Stimulated activated CD8-positive, alpha-beta memory T cell treated with anti-CD3 and anti-CD28 coated beads, Interleukin-4, amount 100 ng/mL, for 1 hour (primary cell): ENCODE data around the gene BAHCC1.
A peak's percentile ranks its signal among the peaks of the same experiment; 100 is the strongest.

ENCODE experiments used
- DNase-seq, 2 donors: peaks; one replicate each; pipeline ENCODE4 v3.0.0-alpha.2; 2020; ENCODE audit warnings: low read depth in 2 of 2, low spot score in 1 of 2

The BAHCC1 gene

DNA sequence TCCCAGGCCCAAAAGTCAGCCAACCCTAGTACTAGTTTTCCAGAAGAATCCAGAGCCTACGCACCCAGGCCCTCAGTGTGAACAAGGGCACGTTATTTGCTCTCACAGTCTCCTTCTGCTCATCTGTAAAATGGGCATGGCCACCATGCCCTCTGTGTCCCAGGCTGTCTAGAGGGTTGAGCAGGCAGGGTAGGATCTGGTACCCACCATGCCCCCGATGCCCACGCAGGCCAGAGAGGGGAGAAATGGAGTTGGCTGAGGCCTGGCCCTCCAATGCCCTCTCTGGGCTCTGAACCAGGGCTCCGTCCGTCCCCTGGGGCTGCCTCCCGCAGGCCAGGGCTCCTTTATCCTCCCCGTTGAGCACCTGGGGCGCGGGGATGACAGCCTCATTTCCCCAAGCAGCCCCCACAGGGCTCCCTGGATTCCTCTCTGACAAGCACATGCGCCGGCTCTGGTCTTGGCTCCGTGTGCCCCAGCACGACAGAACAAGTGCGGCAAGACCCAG, 9.1 kb upstream of the BAHCC1 start:
- no peak for DNase-seq

DNA sequence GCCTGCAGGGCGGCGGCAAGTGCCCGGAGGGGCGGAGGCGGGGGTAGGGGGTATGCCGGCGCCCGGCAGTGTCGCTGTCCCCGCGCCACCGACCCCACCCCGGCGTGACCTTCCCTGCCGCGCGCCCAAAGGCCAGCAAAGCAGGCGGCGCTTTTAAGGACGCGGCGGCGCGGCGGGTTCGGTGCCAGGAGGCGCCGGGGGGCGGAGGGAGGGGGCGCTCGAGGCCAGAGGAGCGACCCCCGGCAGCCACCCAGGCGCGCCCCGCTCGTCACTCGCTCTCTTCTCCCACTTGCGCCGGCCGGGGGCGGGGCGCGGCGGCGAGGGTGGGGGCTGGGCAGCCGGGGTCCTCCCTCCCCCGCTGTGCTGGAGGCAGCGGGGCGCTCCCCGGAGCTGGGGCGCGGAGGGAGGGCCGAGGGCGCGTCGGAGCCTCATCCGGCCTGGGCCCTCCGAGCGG, 8.6 kb upstream of the BAHCC1 start:
- no peak for DNase-seq

DNA sequence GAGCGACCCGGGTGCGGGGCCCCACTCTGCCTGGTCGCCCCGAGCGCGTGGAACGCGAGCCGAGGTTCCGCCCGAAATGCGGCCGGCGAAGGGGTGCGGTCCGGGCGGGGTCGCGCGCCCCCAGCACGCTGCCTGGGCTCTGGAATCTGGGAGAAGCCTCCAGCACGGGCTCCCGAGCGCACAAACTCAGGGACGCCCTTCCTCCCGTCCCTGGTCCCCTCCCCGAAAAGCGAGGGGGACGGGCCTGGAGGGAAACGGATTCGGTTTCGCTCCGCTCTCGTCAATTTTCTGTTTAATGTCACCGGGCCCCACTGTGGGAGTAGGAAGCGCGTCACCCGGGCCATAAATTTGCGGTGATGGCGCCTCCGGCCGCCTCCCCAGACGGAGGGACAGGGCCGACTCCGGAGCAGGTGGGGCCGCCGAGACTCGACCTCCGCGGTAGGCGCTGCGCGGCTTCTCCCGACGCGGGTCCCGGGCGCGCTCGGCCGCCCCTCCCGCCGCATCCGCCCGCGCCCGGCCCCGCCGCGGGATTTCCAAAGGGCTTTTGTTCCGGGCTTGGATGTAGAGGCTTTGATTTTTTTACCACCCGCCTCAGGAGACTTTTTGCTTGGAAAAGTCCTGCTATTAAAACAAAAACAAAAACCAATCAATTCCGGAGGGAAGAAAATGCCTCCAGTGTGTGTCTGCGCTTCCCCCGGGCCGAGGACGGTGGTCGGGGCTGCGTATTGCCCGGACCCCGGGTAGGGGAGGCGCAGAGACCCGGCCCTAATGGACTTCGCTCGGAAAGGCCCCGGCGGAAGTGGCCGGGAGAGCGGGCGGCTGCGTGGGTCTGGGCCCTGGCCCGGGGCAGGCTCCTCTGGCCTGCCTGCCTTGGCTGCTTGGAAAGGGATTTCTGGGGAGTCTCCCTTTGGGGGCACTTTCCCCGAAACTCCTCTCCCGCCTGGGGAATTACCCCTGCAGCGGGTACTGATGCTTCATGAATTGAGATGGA, 7.9 kb upstream of the BAHCC1 start:
- no peak for DNase-seq

DNA sequence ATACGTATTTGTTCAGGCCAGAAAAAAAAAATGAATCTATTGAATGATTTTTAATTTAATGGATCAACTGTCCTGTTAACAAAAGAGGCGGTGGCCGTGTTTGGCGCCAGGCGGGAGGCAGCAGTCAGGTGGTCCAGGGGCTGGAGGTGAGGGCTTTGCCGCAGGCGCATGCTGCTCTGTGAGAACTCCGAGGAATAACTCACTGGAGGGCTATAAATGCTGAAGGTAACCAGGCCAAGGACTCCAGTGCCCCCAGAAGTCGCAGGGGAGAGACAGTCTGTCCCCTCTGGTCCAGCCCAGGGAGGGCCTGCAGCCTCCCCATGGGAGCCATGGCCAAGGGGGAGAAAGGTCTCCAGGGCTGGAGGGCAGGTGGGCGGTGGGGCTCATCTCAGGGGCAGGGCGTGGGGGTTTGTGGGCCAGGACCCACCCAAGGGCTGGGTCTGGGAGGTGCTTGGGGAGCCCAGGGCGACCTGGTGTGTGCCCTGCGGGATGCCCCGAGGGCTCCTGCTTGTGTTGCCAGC, 7.1 kb upstream of the BAHCC1 start:
- no peak for DNase-seq

DNA sequence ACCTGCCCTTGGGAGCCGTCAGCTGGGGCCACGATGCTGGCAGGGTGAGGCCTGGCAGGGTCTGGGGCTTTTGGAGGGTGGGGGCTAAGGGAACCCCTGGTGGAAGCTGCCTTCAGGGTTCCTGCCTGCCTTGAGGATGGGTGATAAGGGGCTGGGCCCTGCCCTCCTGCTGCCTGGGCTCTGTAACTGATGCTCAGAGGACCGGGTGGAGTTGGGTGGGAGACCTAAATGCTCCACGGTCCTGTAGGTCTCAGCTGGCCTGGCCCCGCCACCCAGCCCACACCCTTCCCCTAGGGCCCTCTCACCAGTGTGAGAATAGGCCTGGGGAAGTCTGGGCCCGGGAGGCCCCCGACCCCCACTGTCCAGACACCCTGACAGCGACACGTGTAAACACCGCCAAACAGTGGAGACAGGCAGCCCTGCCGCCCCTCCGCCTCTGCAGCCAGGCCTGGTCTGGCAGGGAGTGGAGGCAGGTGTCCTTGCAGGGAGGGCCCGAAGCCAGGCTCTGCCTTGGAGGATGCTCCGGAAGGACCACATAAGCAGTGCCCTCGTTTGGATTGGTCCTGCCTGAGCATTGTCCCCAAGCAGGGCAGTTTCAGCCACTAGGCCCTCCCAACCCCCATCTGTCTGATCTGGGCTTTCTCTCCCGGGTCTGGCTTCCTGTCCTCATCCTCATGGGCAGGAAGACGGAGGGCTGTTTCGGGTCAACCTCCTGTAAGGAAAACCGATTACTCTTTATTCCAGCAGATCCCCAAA, 6.5 kb upstream of the BAHCC1 start:
- no peak for DNase-seq

DNA sequence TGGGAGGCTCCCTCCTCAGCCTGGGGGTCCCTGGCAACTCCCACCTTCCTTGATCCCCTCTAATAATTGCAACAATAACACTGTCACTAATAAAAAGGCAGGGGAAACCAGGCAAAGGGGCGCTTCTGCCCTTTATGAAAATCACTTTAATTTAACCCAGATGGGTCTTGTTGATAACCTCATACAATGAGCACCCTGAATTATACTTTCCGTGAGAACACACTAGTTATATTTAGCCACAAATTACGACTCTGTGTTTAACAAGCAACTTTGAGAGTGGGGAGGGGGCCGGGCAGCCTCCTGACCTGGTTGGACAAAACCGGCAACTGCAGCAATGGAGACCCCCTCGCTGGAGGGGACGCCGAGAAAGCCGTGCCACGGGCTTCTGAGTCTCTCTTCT, 5.7 kb upstream of the BAHCC1 start:
- no peak for DNase-seq

DNA sequence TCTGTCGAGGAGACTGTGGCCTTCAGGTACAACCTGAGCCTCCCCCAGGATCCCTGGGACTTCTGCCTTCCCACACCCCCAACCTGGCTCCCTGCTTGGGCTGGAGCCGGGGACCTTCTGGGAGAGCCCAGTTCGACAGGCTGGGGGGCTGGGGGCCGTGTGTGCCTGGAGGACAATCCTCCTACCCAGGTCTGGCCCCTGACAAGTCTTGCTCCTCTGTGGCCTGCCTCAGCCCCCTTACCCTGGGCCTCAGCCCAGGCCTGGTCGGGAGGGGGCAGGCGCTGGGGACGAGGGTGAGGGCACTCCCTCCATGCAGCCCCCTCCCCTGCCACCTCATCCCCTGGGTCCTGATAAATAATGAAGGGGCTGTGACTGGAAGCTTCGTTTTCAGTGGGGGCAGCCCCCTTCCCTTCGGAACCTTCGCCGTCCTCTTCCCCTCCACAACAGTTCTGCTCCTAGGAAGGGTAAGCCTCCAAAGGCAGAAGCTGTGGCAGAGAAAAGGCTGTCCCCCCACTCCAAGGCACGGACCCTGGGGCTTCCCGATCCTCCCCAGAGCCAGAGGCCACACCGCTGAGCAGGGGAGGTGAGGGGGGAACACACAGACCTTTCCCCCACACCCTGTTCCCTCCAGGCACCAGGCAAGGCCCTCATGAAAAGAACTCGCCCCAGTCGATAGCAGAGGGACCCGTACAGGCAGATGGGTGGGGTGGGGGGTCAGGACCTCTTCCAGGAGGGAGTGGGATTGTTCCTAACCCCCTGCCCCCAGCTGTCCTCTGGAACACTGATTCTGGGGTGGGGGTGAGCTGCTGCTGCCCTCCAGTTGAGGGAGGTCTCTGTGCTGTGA, 5.0 kb upstream of the BAHCC1 start:
- no peak for DNase-seq

DNA sequence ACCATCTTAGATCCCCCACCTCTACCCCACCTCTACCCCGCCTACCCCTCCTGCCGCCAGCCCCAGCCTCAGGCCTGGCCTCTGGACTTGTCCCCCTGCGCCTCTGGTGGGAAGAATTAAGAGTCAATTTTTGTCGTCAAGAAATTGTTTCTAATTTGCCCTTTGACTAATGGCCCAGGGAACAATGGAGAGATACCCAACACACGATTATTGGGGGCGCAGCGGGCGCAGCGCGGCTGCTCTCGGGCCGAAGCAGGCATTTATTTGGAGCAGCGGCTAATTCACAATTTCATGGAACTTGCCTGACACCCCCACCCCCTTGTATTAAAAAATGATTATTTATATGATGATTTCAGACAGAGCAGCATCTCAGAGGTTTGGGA, 4.4 kb upstream of the BAHCC1 start:
- DNase-seq, result no peak

DNA sequence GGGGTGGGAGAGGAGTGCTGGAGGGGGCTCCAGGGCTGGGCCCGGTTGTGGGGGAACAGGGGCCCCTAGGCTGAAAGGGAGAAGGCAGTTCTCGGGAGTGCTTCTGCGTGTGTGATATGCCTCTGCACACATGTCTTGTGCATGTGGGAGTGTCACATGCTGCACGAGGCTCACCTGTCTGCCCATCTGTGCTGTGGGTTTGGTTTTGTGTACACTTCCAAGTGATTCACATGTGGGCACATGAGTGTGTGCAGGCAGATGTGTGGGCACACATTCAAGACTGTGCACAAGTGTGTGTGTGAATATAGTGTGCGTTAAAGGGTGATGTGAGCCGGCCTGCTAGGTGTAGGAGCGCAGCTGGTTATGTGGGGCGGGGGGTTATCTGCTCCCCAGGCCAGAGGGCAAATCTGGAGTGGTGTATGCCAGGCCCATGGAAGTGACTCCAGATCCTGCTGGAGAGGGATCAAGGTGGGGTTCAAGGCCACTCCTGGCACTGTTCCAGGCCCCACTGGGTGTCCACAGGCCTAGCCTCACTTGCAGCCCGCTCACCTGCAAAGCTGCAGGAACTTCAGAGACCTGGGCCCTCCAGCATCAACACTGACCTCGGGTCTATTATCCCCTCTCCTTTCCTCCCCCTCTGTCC, 3.8 kb upstream of the BAHCC1 start:
- DNase-seq, result no peak

DNA sequence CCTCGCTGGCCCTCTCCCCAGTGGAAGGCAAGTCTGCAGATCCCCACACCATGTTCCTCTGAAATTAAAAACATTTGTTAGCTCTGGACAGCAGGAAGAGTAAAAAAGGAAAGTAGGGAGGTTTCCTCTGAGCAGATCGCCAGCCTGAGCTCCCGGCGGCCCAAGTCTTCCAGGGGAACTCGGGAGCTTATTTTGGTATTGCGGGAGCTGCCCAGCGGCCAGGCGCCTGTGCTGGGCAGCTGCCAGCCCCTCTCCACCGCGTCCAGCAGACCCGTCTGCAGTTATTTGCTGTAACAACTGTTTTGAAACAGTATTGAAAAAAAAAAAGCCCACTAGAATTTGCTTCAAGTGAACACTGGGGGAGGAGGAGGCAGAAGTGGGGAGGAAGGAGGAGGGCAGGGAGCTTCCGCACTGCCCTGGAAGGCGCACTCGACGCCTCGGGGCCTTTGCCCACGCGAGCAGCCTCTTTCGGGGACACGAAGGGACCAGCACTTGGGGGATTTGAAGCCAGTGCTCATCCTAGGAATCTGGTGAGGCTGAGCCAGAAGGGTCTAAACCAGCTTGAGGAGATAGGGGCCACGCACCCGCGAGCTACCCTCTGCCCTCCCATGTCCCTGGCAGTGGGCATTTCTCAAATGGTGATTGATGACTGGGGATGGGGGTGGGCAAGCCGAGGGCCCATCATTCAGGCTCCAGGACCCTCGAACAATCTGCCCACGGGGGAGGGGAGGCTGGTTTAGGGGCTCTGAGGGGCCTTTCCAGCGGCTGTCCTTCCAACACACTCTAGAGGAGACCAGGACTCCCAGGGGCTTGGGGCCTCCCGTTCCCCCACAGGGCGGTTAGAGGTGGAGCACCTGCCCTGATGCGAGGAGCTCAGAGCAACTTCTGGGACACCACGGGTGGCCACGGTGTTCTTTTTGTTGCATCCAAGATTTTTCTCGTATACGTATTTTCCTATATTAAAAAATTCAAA, 3.0 kb upstream of the BAHCC1 start:
- DNase-seq, result no peak

DNA sequence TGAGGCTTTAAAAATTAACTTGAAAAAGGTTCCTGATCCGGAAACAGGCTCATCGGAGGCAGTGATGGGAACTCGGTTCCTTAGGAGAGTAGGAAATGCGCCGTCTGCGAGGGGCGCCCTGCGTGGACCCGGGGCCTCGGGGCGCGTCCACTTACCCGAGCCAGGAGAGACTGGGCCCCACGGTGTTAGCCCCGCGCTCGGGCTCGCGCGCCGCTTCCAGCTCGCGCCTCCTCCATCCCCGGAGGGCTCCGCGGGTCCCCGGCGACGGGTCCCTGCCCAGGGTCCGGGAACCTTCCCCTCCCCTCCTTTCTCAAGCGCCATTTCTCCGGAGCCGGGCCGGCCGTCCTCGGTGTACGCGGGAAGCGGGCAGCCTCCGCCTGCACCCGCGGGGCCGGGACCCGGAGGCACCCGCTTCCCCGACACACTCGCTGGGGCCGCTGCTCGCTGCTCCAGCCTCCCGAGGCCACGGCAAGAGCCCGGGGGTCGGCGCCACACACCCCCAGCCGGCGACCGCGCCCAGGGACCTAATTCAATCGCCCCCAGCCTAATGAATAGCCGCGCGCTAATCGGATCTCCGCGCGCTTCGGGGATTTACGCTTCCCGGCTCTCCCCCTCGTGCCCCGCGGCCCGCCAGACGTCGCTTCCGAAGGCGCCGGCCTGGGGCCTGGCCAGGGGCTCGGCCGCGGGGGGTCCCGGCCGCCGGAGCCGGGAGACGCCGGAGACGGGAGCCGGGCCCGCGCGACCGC, 2.2 kb upstream of the BAHCC1 start:
- no peak for DNase-seq

DNA sequence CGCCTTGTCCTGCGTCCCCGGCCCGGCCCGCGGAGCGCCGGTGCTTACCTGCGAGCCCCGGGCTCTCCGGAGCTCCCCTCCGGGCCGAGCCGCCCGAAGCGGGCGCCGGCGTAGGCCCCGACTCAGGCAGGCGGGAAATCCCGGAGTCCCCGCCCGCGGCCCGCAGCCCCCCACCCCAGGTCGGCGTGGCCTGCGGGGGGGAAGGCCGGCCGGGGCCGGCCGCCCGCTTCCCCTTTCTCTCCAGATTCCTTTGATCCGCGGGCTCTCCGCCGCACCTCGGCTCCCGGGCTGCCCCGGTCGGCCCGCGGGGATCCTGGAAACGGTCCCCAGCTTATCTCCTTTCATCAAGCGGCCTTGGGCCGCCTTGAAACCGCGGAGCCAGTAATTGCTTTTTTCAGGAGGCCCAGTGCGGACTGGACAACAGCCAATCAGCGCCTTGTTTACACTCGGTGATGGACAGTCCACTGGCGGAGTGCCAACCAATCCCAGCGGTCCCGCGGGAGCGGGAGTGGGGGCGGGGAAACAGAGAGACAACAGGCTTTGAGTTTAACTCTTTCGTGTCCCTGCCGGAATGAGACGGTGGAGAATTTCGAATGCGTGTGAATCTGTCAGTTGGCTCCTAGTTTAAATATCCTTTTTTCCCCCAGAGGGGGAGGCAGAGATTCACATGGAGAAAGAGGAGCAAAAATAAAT, 1.4 kb upstream of the BAHCC1 start:
- peak; percentile 22 to 41 for DNase-seq

DNA sequence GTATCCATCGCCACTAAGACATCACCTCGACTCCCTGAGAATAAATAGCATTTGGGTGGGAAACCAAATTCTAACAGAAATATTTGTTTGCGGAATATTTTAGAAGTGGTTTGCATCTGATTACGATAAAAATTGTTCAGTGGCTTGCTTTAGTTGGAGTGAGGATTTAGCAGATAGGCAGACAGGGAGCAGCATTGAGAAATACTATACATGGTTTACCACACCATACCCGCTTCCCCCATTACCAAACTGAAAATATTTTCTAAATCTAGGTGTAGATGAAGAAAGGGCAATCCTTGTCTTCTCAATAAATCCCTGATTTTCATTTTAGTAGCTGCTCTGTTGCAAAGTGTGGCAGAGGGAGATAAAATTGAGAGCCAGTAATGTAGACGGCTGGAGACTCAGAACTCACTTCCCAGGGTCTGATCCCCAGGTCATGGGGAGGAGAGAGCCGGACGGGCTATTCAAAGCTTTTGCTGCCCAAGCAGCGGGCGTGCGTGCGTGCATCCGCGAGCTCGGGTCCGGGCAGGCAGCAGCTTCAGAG, 808 bp upstream of the BAHCC1 start:
- DNase-seq, result no peak

DNA sequence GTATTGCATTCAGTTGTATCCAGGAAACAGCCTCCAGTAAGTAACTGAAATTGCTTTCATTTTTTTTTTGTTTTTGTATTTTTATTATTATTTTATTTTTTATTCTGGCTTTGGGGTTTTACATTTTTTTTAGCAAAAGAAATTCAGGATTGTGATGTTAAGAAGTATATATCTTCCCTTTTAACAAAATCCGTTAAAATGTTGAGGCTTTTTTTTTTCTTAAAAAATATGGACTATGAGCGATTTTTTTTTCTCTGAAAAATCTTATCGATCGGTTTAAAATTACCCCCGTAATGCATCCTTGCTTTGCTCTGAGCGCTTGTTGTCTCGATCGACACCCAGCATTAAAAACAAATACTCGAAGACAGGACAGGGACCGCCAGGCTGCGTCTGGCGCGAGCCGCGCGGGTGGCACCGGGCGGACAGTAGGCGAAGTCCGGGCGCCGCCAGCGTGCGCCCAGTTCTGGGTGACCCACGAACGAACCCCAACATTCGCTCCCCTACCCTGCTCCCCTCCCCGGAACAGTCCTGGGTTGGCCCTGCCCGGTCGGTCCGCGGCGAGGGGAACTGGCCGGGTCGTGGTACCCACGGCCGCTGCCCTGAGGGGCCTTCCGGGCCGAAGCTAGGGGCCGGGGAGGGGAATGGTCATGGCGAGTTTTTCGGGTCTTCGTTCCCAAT, 482 bp downstream of the BAHCC1 start:
- no peak for DNase-seq

DNA sequence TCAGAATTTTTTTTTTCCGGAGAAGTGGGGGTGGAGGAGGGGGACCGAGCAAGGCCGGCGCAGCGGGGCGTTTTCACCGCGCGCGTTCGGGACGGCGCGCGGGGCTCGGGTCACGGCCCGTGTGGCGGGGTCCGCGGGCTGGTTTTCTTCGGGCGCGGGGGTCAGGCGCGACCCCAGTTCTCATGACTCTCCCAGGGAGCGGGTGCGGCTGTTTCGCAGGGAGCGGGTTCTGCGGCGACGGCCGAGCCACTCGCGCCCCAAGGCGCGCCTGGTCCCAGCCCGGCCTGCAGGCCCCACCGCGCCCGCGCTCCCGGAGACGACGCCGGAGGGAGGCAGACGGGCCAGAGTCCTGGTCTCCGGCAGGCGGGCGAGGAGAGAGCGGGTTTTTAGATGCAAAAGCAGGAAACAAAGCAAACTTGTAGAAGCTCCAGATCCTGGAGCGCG, 1.0 kb downstream of the BAHCC1 start:
- DNase-seq, result no peak

DNA sequence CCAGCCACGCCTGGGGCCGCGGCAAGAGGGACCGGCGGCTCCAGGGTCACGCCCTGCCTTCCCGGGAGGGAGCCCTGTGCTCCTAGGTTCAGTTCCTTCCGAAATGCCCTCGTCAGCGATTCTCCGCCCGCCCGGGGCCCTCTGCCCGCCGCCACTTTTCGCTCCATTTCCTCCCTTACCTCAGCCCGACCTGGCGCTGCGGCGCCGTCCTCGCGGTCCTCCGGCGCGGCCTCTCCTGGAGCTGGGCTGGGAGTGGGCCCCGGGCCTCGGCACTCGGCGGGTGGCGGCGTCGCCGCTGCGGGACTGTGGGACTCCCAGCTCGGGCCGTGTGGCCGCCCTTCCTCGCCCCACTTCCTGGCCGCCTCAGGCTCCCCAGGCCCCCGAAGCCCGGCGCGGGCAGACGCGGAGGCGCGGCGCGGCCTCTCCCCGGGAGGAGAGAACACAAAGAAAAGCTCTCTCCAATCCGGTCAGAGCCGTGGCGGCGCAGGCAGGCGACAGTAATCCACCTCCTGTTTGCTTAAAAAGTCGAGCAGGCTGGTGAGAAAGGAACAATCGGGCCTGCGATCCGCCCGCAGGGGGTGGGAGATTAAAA, 1.6 kb downstream of the BAHCC1 start:
- no peak for DNase-seq
